NCI-H146 treated with DMSO at 0.1 percent for 48 hours (cell line): ENCODE measurements around the gene LSR.

Experiments
- DNase-seq: peaks from one replicate; lab custom pipeline; 2025; ENCODE audit not compliant: unreplicated experiment; lab: John Stamatoyannopoulos, UW

Gene LSR

DNA sequence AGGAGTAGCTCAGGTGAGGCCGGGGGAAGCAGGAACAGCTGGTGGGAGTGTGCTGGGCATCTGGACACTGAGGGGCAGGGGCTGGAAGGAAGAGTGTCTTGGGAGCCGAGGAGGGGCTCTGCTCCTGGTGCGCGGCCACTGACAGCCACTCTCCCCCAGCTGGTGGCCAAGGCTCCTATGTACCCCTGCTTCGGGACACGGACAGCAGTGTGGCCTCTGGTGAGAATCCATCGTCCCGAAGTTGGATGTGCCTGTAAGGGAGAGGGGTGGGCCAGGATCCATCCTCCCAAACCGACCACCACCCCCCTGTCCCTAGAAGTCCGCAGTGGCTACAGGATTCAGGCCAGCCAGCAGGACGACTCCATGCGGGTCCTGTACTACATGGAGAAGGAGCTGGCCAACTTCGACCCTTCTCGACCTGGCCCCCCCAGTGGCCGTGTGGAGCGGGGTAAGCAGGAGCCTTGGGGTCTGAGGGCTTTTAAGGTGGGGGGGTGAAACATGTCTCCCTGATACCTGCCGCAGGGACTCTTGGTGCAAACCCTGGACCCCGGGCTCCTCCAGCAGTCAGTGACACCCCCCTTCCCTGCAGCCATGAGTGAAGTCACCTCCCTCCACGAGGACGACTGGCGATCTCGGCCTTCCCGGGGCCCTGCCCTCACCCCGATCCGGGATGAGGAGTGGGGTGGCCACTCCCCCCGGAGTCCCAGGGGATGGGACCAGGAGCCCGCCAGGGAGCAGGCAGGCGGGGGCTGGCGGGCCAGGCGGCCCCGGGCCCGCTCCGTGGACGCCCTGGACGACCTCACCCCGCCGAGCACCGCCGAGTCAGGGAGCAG is 17.9 kb downstream of the LSR start:
- DNase-seq = no peak

DNA sequence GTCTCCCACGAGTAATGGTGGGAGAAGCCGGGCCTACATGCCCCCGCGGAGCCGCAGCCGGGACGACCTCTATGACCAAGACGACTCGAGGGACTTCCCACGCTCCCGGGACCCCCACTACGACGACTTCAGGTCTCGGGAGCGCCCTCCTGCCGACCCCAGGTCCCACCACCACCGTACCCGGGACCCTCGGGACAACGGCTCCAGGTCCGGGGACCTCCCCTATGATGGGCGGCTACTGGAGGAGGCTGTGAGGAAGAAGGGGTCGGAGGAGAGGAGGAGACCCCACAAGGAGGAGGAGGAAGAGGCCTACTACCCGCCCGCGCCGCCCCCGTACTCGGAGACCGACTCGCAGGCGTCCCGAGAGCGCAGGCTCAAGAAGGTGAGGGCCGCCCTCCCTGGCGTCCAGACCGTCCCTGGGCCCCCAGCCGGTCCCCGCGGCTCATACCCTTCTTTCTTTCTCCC is 18.6 kb downstream of the LSR start:
- no peak for DNase-seq

DNA sequence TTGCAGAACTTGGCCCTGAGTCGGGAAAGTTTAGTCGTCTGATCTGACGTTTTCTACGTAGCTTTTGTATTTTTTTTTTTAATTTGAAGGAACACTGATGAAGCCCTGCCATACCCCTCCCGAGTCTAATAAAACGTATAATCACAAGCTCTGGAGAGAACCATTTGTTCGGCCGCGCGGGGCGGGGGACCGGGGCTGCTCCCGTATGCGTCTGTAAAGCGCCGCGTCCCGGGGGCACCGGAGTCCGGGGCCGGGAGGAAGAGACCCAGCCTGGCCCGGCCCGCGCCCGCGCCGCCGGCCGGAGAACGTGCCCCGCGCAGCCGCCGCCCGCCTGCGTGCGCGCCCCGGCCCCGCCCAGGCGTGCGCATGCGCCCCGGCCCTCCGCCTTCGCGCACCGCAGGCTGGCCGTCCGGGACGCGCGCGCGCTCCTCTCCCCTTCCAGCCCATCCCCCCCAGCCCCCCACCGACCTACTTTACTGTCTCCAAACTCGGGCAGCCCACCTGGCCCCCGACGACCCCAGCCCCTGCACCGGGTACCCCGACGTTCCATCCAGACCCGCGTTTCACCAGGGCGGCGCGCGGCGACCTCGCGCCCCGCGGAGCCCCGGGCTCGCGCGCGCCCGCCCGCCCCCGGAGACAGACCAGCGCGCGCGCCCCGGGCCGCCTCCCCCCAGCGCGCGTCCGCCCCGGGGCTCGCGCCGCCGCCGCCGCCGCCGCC is 19.2 kb downstream of the LSR start:
- DNase-seq = peak; percentile 32

DNA sequence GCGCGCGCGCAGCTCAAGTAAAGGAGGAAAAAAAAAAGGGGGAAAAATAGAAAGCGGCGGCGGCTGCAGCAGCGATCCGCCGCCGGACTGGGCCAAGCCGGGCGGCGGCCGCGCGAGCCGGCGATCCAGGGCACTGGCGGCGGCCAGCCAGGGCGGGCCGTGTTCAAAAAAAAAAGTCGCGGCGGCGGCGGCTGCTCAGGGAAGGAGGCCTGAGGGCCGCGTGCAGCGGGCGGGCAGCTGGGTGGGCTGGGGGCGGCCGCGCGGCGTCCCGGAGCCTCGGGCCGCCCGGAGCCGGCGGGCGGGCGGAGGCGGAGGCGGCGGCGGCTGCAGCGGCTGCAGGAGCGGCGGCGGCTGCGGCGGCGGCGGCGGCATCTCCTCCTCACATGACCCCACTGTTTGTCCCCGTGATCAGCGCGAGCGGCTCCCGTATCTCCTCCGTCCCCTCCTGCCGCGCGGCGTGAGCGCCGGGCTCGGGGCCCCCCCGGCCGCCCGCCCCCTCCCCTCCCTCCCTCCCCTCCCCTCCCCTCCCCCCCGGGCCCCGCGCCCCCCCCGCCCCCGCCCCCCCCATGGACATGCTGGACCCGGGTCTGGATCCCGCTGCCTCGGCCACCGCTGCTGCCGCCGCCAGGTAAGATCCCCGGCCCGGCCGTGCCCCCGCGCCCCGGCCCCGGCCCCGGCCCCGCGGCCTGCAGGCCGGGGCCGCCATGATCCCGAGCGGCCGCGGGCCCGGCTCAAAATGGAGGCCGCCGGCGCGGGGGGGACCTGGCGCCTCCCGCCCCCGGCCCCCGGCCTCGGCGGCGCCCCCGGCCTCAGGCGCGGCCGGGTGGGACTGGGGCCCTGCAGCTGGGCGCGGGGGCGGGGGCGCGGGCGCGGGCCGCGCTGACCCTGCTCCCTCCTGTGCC is 20.0 kb downstream of the LSR start, which contains the start of gene USF2:
TSS of gene USF2 (plus strand) at position 427 of the 902 bp plus-strand sequence. CDS start at position 567, 140 bp downstream.
- DNase-seq = peak; percentile 53

DNA sequence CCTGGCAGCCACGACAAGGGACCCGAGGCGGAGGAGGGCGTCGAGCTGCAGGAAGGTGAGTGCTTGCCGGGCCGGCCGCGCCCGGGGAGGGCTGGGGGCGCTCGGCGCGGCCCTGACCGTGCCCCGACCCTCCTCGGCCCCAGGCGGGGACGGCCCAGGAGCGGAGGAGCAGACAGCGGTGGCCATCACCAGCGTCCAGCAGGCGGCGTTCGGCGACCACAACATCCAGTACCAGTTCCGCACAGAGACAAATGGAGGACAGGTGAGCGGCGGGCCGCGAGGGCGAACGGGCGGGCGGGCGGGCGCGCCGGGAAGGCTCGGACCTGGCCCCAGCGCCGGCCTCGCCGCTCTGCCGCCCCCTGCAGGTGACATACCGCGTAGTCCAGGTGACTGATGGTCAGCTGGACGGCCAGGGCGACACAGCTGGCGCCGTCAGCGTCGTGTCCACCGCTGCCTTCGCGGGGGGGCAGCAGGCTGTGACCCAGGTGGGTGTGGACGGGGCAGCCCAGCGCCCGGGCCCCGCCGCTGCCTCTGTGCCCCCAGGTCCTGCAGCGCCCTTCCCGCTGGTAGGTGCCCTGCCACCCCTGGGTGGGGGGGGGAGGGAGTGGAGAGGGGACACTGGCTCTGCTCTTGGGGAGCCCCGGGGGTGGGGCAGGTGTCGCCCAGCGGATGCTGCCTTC is 20.8 kb downstream of the LSR start:
- peak; percentile 79 for DNase-seq

DNA sequence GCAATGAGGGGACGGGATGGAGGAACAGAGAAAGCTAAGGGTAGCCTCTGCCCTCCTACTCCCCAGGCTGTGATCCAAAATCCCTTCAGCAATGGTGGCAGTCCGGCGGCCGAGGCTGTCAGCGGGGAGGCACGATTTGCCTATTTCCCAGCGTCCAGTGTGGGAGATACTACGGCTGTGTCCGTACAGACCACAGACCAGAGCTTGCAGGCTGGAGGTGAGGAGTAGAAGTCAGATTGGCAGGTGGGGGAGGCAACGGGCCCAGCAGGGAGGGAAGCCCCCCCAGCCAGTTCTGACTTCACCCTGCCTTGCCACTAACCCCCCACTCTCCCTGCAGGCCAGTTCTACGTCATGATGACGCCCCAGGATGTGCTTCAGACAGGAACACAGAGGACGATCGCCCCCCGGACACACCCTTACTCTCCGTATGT is 21.6 kb downstream of the LSR start:
- no peak for DNase-seq

DNA sequence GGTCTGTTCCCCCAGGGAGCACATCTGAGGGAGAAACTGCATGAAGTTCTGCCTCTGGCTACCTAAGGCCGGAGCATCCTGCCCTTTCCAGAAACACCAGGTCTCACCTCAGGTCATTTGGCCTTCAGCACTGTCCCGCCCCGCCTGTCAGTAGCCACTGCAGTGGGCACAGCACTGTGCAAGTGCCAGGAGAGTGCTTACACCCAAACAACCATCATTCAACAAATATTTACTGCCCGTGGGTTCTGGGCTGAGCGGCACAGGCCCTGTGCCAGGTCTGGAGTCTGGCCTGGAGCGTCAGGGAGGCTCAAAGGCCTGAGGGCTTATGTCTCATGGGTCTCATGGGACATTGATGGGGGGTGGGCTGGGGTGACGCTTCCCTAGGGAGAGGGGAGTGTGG is 22.7 kb downstream of the LSR start:
- DNase-seq = no peak

DNA sequence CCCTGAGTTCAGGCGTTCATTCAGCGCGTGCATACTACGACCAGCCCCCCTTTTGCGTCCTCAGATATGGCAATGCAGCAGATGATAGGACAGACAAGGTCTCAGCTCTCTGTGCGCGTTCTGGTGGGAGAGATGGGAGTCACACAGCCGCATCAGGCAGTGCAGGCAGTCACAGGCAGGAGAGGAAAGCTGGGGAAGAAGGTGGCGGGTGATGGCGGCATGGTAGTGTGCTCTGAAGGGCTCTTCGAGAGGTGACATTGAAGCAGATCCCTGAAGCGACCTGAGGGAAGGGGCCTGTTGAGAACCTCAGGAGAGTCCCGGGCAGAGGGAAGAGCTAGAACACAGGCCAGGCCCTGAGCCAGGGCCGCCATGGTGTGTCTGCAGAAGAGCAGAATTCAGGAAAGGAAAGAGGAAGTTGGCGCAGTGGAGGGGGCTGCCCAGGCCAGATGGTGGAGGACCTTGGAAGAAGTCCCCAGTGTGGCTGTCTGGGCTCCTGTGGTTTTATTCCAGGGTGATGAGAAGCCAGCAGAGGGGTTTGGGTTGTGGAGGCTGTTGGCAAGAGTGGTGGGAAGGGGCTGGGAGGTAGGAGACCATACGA is 23.4 kb downstream of the LSR start:
- DNase-seq = no peak

DNA sequence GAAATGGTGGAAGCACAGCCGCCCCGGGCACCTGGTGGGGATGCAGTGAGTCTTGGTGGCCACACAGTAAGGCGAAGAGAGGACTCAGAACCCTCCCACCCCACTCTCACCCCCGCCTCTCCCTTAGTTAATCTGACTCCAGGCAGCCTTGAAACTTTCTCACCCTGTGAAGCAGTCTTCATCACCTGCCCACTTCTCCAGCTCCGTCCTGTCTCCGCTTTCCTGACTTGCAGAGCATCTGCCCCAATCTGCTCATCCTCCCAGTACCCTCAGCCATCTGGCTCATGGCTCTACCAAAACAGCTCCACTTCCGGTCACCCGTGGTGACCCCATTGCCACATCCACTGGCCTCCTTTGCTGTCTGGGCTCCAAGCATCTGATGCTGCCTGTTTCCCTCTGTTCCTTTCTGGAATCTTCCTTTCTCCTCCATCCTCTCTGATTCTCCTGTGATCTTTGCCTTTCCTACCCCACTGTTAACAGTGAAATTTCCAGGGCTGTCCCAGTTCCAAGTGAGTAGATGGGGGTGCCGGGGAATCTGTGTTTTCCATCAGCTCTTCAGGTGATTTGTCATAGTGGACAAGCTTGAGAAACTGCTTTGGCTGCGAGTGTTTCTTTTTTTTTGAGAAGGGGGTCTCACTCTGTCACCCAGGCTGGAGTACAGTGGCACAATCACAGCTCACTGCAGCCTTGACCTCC is 24.3 kb downstream of the LSR start:
- no peak for DNase-seq

DNA sequence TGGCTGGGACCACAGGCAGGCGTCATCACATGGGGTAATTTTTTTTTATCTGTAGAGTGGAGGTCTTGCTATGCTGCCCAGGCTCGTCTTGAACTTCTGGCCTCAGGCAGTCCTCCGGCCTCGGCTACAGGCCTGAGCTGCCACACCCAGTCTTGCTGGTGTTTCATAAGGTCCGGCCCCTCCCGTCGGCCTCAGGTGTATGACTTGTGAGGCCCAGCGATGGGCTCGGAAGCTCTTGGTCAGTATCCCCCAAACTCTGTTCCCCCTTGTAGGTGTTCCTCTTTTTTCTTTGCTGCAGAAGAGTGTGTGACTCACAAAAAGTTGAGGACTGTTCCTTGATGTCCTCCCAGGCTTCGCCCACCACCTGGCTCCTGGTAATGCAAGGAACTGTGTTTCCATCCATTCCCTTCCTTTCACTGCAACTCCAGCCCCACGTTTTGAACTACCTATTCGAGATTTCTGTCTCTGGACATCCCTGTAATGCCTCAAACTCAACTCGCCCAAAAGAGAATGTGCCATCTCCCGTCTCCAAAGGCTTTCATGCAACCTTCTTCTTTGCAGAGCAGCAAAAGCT is 25.0 kb downstream of the LSR start:
- no peak for DNase-seq

DNA sequence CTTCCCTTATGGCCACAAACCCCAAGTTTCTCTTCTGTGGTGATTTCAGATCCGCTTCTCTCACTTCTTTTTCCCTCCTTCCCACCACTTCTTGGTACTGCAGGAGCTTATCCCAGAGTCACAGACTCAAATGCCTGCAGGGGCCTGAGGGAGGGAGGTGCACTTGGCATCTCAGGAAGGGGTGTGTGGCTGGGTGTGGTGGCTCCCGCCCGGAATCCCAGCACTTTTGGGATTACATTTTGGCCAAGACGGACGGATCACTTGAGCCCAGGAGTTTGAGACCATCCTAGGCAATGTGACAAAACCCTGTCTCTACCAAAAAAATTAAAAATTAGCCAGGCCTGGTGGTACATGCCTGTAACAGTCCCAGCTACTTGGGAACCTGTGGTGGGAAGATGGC is 25.5 kb downstream of the LSR start:
- no peak for DNase-seq

DNA sequence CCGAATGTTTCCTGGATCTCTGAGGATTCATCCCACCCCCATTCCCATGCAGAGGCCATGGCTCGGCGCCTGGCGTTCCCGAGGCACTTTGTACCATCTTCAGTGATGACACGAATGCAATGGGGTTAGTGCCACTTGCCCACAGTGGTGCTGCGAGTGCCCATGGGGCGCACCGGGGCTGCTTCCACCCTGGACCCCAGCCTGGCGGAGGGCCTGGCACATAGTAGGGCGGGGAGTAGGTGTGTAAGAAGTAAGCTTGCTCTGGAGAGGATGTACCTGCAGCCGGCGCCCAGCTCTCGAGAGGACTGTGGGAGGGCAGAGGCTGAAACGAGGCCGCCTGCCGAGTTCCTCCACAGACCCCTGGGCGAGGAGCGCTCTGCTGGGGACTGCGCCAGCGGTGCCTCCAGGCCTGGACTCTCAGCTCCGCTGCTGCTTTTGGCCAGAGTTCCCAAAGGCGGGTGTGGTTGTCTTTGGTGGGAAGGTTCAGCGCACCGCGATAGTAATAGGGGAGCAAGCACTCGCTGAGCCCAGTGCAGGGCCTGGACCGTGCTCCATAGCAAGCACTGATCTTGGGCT is 28.0 kb downstream of the LSR start:
- DNase-seq = no peak

DNA sequence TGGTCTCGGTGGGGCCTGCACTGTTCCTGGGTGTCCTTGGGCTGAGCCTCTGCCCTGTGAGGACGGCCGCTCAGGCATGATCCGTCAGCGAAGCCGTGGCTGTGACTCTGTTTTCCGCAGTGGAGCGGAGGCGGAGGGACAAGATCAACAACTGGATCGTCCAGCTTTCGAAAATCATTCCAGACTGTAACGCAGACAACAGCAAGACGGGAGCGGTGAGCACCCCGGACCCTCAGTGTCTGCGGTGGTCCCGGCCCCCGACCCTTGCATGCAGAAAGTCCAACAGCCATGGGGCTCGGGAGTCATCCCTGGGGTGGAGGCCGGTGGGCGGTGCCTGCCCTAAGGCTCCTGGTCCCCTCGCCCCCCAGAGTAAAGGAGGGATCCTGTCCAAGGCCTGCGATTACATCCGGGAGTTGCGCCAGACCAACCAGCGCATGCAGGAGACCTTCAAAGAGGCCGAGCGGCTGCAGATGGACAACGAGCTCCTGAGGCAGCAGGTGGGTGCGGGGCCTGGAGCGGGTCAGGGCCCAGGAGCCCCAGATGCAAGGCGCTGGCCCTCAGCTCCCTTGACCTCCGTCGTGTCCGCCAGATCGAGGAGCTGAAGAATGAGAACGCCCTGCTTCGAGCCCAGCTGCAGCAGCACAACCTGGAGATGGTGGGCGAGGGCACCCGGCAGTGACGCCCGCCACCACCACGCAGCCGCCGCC is 29.9 kb downstream of the LSR start:
- DNase-seq = no peak

DNA sequence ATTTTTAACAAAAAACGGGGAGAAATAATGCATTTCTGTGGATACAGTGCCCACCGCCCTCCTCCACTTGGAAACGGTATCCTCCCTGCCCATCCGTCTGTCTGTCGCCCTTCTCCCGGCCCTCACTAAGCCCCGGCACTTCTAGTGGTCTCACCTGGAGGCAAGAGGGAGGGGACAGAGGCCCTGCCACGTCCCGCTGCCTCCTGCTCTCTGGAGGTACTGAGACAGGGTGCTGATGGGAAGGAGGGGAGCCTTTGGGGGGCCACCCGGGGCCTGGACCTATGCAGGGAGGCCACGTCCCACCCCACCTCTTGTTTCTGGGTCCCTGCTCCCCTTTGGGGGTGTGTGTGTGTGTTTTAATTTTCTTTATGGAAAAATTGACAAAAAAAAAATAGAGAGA is 30.6 kb downstream of the LSR start:
- no peak for DNase-seq

DNA sequence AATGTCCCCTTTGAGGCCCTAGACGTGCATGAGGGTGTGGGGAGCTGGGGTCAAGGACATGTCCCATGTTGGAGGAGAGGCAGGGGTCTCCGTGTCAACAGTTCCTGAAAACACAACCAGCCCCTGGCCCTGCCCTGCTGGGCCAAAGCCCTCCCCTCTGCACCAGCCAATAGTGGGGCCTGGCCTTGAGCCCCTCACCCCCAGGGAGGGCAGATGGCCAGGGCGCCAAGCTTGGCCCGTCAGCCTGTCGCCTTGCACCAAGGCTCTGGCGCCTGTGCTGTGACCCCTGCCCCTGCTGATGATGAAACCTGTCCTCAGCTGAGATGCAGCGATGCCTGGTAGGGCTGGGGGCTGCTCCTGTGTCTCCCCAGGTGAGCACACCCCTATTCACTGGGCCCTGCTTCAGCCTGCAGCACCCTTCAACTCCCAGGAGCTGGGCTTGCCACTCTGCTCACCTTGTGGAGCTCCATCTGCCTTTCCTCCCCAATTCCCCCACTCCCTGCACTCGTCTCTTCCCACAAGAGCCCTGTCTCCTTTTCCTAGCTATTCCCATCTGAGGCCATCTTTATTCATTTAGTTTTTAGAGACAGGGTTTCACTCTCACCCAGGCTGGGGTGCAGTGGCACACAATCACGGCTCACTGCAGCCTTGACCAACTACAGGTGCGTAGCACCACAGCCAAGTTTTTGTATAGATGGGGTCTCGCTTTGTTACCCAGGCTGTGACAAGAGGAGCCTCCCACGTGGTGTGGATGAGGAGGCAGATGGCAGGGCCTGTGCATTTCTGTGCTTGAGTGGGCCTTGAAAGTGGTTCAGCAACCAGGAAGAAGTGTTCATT is 31.4 kb downstream of the LSR start:
- DNase-seq = no peak

DNA sequence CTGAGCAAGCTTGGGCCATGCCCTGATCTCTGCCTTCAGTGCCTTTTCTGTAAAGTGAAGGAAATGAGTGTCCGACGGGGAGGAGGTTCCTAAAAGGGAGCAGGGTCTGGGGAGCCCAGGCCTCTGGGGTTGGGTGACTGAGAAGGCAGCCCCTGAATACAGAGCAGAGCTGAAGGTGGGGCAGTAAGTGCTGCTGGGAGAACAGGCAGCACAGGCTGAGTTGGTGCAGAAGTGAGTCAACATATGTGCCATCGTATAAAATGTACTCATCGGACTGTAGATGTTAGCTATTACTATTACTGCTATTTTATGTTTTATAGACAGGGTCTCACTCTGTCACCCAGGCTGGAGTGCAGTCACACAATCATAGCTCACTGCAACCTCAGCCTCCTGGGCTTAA is 32.5 kb downstream of the LSR start:
- DNase-seq = no peak
